22Rv1 (cell line): ENCODE measurements around the gene POLE2.
"Not testable (repeated sequence)": the region's sequence is repeated elsewhere in the genome, so short reads cannot be mapped to it uniquely, and the experiment has no call there.

Experiments used
- CTCF ChIP-seq: fragments of 450-650 bp; IDR thresholded peaks from 2 replicates; pipeline ENCODE4 v1.5.1; 2017; ENCODE audit warnings: mild to moderate bottlenecking
- ZFX ChIP-seq: fragments of 450-650 bp; IDR thresholded peaks from 2 replicates; pipeline ENCODE4 v1.6.1; 2017; ENCODE audit warnings: antibody characterized with exemption, borderline replicate concordance

- not testable (repeated sequence) for TF ChIP-seq CTCF, ZFX
Observed at GRCh38 chr14:49721733-49722435, 33.9 kb upstream of the POLE2 start.
